ENCODE data around the gene MEIKIN. TPM values are rescaled to one million over a fixed set of nuclear protein-coding genes. Genes with fewer than 3 reads are reported as not detected.

MEIKIN gene
- total and polyA plus RNA-seq, 2 donors (not counting 3 experiments of a cell fraction or from before 2014, with no cell fraction given), result not detected

DNA sequence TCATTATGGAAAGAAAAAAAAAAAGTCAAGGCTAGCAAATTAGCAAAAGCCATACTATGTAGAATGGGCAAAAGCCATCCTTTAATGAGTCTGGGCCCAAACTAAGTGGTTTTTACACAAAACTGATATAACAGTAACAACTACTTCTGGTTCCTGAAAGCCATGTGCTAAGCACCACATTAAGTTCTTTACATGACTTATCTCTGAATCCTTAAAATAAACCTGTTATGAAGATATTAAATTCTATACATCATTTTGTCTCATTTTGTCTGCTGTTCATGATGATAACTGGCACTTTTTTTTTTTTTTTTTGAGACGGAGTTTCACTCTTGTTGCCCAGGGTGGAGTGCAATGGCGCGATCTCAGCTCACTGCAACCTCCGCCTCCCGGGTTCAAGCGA, 153.6 kb downstream of the MEIKIN start:
- no peak for DNase-seq (ENCODE audit: low read depth, low spot score)
- intact Hi-C loops (cut with micrococcal nuclease) (no loop called here), dilution Hi-C loops (cut with MboI; ENCODE audit: extremely low pct_ligation_motif_present, low sequenced_read_pairs) (no loop called here)
- no TSS peak for BruUV-seq (replicated peaks)
- peaks cover 2% of the 10 kb centered on the region for H3K9me1 ChIP-seq (replicated peaks; ENCODE audit: control insufficient read depth, extremely low read depth, insufficient read depth, low read length)
- CTCF ChIA-PET, result interaction anchor here (0.6 kb wide), 1 partner anchor 35 kb away, joined by 3 read pairs; no protein-coding TSS in a partner anchor
- no peaks in the 10 kb centered on the region for H3K27me3 ChIP-seq (ENCODE audit: control insufficient read depth in 2 of 2, insufficient read depth in 2 of 2, low read length in 2 of 2)
- peaks cover 16% of the 10 kb centered on the region for H4K20me1 ChIP-seq (replicated peaks; ENCODE audit: control insufficient read depth, extremely low read depth, insufficient read depth, low read length)
- H2AFZ ChIP-seq (ENCODE audit: low read depth, low read length), result no peak overlapping the region
- peaks cover 97% of the 10 kb centered on the region for H3K79me2 ChIP-seq (ENCODE audit: control insufficient read depth, insufficient read depth, low read length)
- H3K27ac ChIP-seq (ENCODE audit: insufficient read depth, low read depth, low read length), result no peak overlapping the region
- H3K4me1 ChIP-seq (ENCODE audit: control insufficient read depth, extremely low read depth, insufficient read depth, low read length), result peaks cover 11% of the 10 kb centered on the region
- H3K9ac ChIP-seq (replicated peaks; ENCODE audit: extremely low read depth, insufficient read depth, low read length), result no peak overlapping the region
- no peaks in the 10 kb centered on the region for H3K9me3 ChIP-seq (replicated peaks; ENCODE audit: control insufficient read depth, insufficient read depth, low read length)
- POLR2A ChIA-PET, result no interaction called here
- H3K4me3 ChIP-seq (replicated peaks in 1 of 3; ENCODE audit: insufficient read depth in 1 of 3, low read depth in 1 of 3, low read length in 3 of 3), result no peak overlapping the region
- H3K36me3 ChIP-seq (ENCODE audit: control insufficient read depth in 2 of 2, extremely low read depth in 1 of 2, insufficient read depth in 2 of 2, low read length in 2 of 2), result no peaks in the 10 kb centered on the region
- no peak for FAIRE-seq
- no peak overlapping the region for H3K4me2 ChIP-seq (ENCODE audit: insufficient read depth, low read length)
- TF ChIP-seq GATA2 (IDR thresholded peaks at IDR 0.05; ENCODE audit: insufficient read depth, insufficient read length, low read depth, low read length) (no peak), EZH2 (IDR thresholded peaks at IDR 0.05; ENCODE audit: borderline replicate concordance, low read depth, low read length, severe bottlenecking) (no peak), FOS (IDR thresholded peaks at IDR 0.05; ENCODE audit: borderline replicate concordance, insufficient read depth, low read length) (no peak), MYC (IDR thresholded peaks at IDR 0.05; ENCODE audit: low read depth, low read length) (no peak), CTCF (IDR thresholded peaks at IDR 0.05; ENCODE audit: extremely low read depth in 1 of 2, insufficient read depth in 1 of 2, low read depth in 1 of 2, low read length in 2 of 2) (no peak), MAX (IDR thresholded peaks at IDR 0.05; ENCODE audit: insufficient read depth, insufficient read length) (no peak), JUN (IDR thresholded peaks at IDR 0.05; ENCODE audit: borderline replicate concordance, insufficient read depth, insufficient read length, low read depth) (no peak), POLR2AphosphoS5 (IDR thresholded peaks at IDR 0.05; ENCODE audit: insufficient read depth, low read depth, low read length) (no peak)

Data from endothelial cell of umbilical vein (primary cell).